HepG2 (cell line): ENCODE measurements around the gene GSDMA. TPM values are rescaled to one million over a fixed set of nuclear protein-coding genes. Genes with fewer than 3 reads are reported as not detected.

ENCODE experiments used
- ATAC-seq: fragments of 200-7000 bp; cut with Tn5 transposase; 3 replicates; pipeline ENCODE4 v1.9.1; 2020; ENCODE audit warnings: mild to moderate bottlenecking, moderate library complexity
- BruUV-seq: library from RNA; stranded (reverse); fragments of 400-500 nt; replicated peaks from 2 replicates; lab custom pipeline; 2021; lab: Mats Ljungman, UMichigan
- CTCF ChIA-PET: fragments of 300-600 bp; formaldehyde crosslinking; extraction: SDS; loops from one replicate; lab custom pipeline; 2021; ENCODE audit warnings: low total read pairs, inconsistent platforms, low intra/inter-chr PET ratio; lab: Yijun Ruan, JAX
- POLR2A ChIA-PET: fragments of 350-600 bp; sonication (Branson Sonifier 250); formaldehyde crosslinking; loops from one replicate; lab custom pipeline; 2020; ENCODE audit warnings: antibody characterized with exemption, inconsistent platforms; lab: Yijun Ruan, JAX
- DNase-seq: peaks from one replicate; pipeline ENCODE4 v3.0.0-alpha.2; 2015; ENCODE audit warnings: low spot score
- FAIRE-seq: peaks from 3 replicates; lab custom pipeline; 2011; peaks lifted over from hg19 to GRCh38; lab: Jason Lieb, UNC
- H2AFZ ChIP-seq: one replicate; pipeline ENCODE4 v1.6.1; 2011; ENCODE audit warnings: low read length, inconsistent platforms
- H3K27ac ChIP-seq: fragments of 300-600 bp; 3 replicates; pipeline ENCODE4 v1.8.0; 2011; ENCODE audit warnings: mixed run types, mild to moderate bottlenecking, mixed read lengths, low read length, inconsistent platforms; ENCODE audit not compliant: insufficient read depth; ENCODE audit errors: extremely low read length
- H3K27me3 ChIP-seq, 2 experiments: fragments of 200-600 bp in 1 of 2; 2 replicates in 1 of 2; 3 replicates in 1 of 2; pipeline versions ENCODE4 v1.6.0 to v1.8.0; 2011; ENCODE audit warnings: low read length in 2 of 2, mild to moderate bottlenecking in 2 of 2, moderate library complexity in 2 of 2, inconsistent platforms in 1 of 2; ENCODE audit not compliant: insufficient read depth in 2 of 2, control insufficient read depth in 1 of 2
- H3K36me3 ChIP-seq, 2 experiments: fragments of 200-600 bp in 1 of 2; replicated peaks in 1 of 2; 2 replicates in 1 of 2; 3 replicates in 1 of 2; pipeline versions ENCODE4 v1.5.1 to v1.8.0; 2011; ENCODE audit warnings: low read length in 2 of 2, inconsistent platforms in 1 of 2; ENCODE audit not compliant: insufficient read depth in 2 of 2, control insufficient read depth in 1 of 2
- H3K4me1 ChIP-seq: 2 replicates; pipeline ENCODE4 v1.5.1; 2012; ENCODE audit warnings: low read length, inconsistent platforms; ENCODE audit not compliant: insufficient read depth
- H3K4me2 ChIP-seq: 2 replicates; pipeline ENCODE4 v1.6.0; 2011; ENCODE audit warnings: low read depth, low read length, inconsistent platforms
- H3K4me3 ChIP-seq, 3 experiments: fragments of 200-600 bp in 1 of 3; sonication (generic), shearing (Covaris generic) in 1 of 3; replicated peaks in 1 of 3; 2 replicates each; pipeline ENCODE4 v1.5.1; 2011 to 2016; ENCODE audit warnings: low read length in 3 of 3, inconsistent platforms in 2 of 3, low read depth in 2 of 3, mild to moderate bottlenecking in 2 of 3, control low read depth in 1 of 3, mixed read lengths in 1 of 3; ENCODE audit not compliant: insufficient read depth in 1 of 3
- H3K79me2 ChIP-seq: one replicate; pipeline ENCODE4 v1.6.1; 2011; ENCODE audit warnings: low read length, inconsistent platforms; ENCODE audit not compliant: insufficient read depth
- H3K9ac ChIP-seq: 2 replicates; pipeline ENCODE4 v1.6.0; 2011; ENCODE audit warnings: mild to moderate bottlenecking, low read depth, low read length, inconsistent platforms; ENCODE audit not compliant: insufficient read depth
- H3K9me3 ChIP-seq: 2 replicates; pipeline ENCODE4 v1.5.1; 2012; ENCODE audit warnings: mild to moderate bottlenecking, low read length
- H4K20me1 ChIP-seq: 2 replicates; pipeline ENCODE4 v1.6.0; 2011; ENCODE audit warnings: inconsistent platforms, mild to moderate bottlenecking, low read length, moderate library complexity; ENCODE audit not compliant: insufficient read depth
- CENPX ChIP-seq: sonication (generic); formaldehyde crosslinking; IDR thresholded peaks from 2 replicates; pipeline ENCODE4 v1.9.0; 2021; ENCODE audit warnings: mild to moderate bottlenecking, missing genetic modification reagents, moderate library complexity
- DPF2 ChIP-seq: sonication (generic); formaldehyde crosslinking; IDR thresholded peaks from 2 replicates; pipeline ENCODE4 v1.4.0; 2020; ENCODE audit warnings: mild to moderate bottlenecking, low read depth, missing genetic modification reagents, borderline replicate concordance
- FOXA3 ChIP-seq: IDR thresholded peaks from 2 replicates; pipeline ENCODE4 v1.6.1; 2016; ENCODE audit warnings: missing genetic modification reagents, missing compliant biosample characterization
- HNF4G ChIP-seq, 2 experiments: sonication (generic) in 1 of 2; formaldehyde crosslinking in 1 of 2; IDR thresholded peaks; 2 replicates each; pipeline versions ENCODE4 v1.4.0 to v1.6.1; 2011 to 2020; ENCODE audit warnings: borderline replicate concordance in 2 of 2, low read depth in 2 of 2, mild to moderate bottlenecking in 2 of 2, low read length in 1 of 2, missing genetic modification reagents in 1 of 2, moderate library complexity in 1 of 2
- HNRNPUL1 ChIP-seq: fragments of 200-400 bp; formaldehyde crosslinking; IDR thresholded peaks from 2 replicates; pipeline ENCODE4 v1.6.1; 2017; ENCODE audit warnings: low read depth, mild to moderate bottlenecking, low read length, moderate library complexity
- ZNF772 ChIP-seq: sonication (generic); formaldehyde crosslinking; IDR thresholded peaks from 2 replicates; pipeline ENCODE4 v1.5.0; 2020; ENCODE audit warnings: mild to moderate bottlenecking, missing genetic modification reagents
- WGBS: methylation state at CpG from one replicate; pipeline ENCODE4 v1.1.6; 2017; ENCODE audit warnings: low lambda C conversion rate; 5-methylcytosine and 5-hydroxymethylcytosine counted together
- in situ Hi-C: cut with HindIII; loops from 2 replicates; pipeline ENCODE4 v1.10.0; 2017; ENCODE audit warnings: low pct_unique_long_range_greater_than_20kb; ENCODE audit not compliant: extremely low pct_ligation_motif_present
- intact Hi-C: fragments of 100-400 bp; cut with micrococcal nuclease; formaldehyde crosslinking; loops from one replicate; pipeline ENCODE4 v1.10.0; 2022; ENCODE audit not compliant: unreplicated experiment
- polyA plus RNA-seq, 8 experiments: library from polyadenylated mRNA; depleted of rRNA in 3 of 8; stranded (reverse) in 7 of 8; unstranded in 1 of 8; fragments of >200 nt; fragmentation: Illumina TruSeq in 4 of 8; extraction: Trizol in 4 of 8; gene quantifications; 2 replicates each; pipeline versions ENCODE4 v1.2.1 to v1.2.3, GENCODE V29; 2011 to 2016; ENCODE audit warnings: low read depth in 4 of 8, missing spikeins in 1 of 8, mixed read lengths in 1 of 8; ENCODE audit not compliant: insufficient read depth in 1 of 8
- total RNA-seq, 5 experiments: library from RNA; depleted of rRNA; stranded (reverse); fragments of >200 nt; fragmentation: Illumina TruSeq; extraction: Trizol; gene quantifications; 2 replicates each; pipeline ENCODE4 v1.2.3, GENCODE V29; 2016; ENCODE audit warnings: low read depth in 1 of 5
- TF ChIP-seq, protein P1 (sequence below): sonication (generic); formaldehyde crosslinking; IDR thresholded peaks from 2 replicates; pipeline ENCODE4 v1.4.0; 2020; ENCODE audit warnings: missing genetic modification reagents, borderline replicate concordance
- TF ChIP-seq, protein P2 (sequence below): sonication (generic); formaldehyde crosslinking; IDR thresholded peaks from 2 replicates; pipeline ENCODE4 v1.8.0; 2023; ENCODE audit warnings: mild to moderate bottlenecking, missing genetic modification reagents
- TF ChIP-seq, protein P3 (sequence below): sonication (generic); formaldehyde crosslinking; IDR thresholded peaks from 2 replicates; pipeline ENCODE4 v1.4.0; 2020; ENCODE audit warnings: missing genetic modification reagents

Gene GSDMA
- total and polyA plus RNA-seq, 2 of the 13 experiments (the other 11 are each of a cell fraction or from before 2014, with no cell fraction given): not detected

DNA sequence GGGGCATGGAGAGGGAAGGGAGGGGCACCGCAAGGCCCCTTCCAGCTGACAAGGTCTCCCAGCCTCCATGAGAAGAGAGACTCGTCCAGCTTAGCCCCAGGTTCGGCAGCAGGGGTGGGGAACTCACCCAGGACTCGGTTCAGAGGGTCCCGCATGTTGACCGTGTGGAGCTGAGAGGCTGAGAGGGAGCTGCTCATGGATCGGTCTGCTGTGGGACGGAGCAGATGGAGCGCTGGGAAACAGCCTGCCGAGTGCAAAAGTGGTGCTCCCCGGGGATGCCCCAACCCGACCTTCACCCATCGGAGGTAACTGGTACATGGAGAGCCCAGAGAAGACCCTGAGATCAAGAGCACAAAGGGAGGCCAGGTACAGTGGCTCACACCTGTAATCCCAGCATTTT is 57.3 kb downstream of the GSDMA start:
- CTCF ChIA-PET: no interaction called here
- Histone ChIP-seq H3K4me2 (no peak overlapping the region), H3K36me3 (peaks cover 30 to 45% of the 10 kb centered on the region in 2 experiments; a peak in 4 of 5 replicates), H3K27me3 (no peaks in the 10 kb centered on the region), H3K79me2 (no peaks in the 10 kb centered on the region), H4K20me1 (no peaks in the 10 kb centered on the region), H2AFZ (no peak overlapping the region), H3K4me1 (peaks cover 14% of the 10 kb centered on the region), H3K9me3 (no peaks in the 10 kb centered on the region), H3K4me3 (no peak overlapping the region), H3K27ac (no peak overlapping the region), H3K9ac (no peak overlapping the region)
- intact Hi-C loops: no loop called here
- FAIRE-seq (no peak), ATAC-seq (no peak), DNase-seq (no peak)
- POLR2A ChIA-PET: no interaction called here
- TF ChIP-seq, protein P1, sequence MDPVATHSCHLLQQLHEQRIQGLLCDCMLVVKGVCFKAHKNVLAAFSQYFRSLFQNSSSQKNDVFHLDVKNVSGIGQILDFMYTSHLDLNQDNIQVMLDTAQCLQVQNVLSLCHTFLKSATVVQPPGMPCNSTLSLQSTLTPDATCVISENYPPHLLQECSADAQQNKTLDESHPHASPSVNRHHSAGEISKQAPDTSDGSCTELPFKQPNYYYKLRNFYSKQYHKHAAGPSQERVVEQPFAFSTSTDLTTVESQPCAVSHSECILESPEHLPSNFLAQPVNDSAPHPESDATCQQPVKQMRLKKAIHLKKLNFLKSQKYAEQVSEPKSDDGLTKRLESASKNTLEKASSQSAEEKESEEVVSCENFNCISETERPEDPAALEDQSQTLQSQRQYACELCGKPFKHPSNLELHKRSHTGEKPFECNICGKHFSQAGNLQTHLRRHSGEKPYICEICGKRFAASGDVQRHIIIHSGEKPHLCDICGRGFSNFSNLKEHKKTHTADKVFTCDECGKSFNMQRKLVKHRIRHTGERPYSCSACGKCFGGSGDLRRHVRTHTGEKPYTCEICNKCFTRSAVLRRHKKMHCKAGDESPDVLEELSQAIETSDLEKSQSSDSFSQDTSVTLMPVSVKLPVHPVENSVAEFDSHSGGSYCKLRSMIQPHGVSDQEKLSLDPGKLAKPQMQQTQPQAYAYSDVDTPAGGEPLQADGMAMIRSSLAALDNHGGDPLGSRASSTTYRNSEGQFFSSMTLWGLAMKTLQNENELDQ (CRISPR knock-in tag): no peak
- no peak for TF ChIP-seq FOXA3 (CRISPR knock-in tag)
- no peak for TF ChIP-seq CENPX
- no peak for TF ChIP-seq DPF2
- WGBS: 96% methylated on average over 13 of the region's 13 CpGs
- in situ Hi-C loops: no loop called here
- no TSS peak for BruUV-seq

DNA sequence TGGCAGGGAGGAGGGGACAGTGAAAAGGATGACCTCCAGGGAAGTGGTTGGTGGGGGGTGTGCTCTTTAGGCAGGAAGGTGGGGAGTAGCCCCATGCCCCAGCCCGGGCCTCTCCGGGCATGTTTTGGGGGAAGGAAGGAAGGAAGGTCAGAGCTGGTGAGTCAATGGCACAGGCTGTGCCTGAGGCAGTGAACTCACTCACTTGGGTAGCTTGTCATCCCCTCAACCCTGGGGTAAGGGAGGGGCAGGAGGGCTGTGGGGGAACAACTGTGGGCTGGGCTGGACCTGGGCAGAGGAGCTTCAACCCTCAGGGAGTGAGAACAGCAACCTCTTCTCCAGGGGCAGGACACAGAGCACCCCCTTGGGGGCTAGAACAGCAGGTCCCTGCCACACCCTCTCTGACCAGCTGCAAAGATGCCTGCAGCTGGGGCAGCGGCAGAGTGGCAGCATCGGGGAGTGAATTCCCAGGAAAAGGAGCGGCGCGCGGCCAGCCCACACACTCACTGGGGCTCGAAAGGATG is 58.7 kb downstream of the GSDMA start:
- ChIA-PET CTCF (no interaction called here), POLR2A (interaction anchor here (0.5 kb wide), 1 partner anchor 22 kb away, joined by 5 read pairs; no protein-coding TSS in a partner anchor)
- H2AFZ ChIP-seq: no peak overlapping the region
- no peaks in the 10 kb centered on the region for H3K27me3 ChIP-seq
- H3K4me1 ChIP-seq: peaks cover 6% of the 10 kb centered on the region; the same call in 1 of the 2 replicates
- WGBS: 99% methylated on average over 9 of the region's 9 CpGs
- no peak overlapping the region for H3K4me2 ChIP-seq
- ATAC-seq: no peak
- no peak overlapping the region for H3K27ac ChIP-seq
- in situ Hi-C loops: no loop called here
- no peaks in the 10 kb centered on the region for H4K20me1 ChIP-seq
- no peak overlapping the region for H3K4me3 ChIP-seq
- FAIRE-seq: no peak
- intact Hi-C loops: no loop called here
- BruUV-seq: no TSS peak
- H3K36me3 ChIP-seq: peaks cover 39 to 58% of the 10 kb centered on the region in 2 experiments
- DNase-seq: no peak
- H3K9ac ChIP-seq: no peak overlapping the region
- H3K79me2 ChIP-seq: no peaks in the 10 kb centered on the region
- no peaks in the 10 kb centered on the region for H3K9me3 ChIP-seq
- TF ChIP-seq FOXA3 (CRISPR knock-in tag): no peak
- TF ChIP-seq, protein P2, sequence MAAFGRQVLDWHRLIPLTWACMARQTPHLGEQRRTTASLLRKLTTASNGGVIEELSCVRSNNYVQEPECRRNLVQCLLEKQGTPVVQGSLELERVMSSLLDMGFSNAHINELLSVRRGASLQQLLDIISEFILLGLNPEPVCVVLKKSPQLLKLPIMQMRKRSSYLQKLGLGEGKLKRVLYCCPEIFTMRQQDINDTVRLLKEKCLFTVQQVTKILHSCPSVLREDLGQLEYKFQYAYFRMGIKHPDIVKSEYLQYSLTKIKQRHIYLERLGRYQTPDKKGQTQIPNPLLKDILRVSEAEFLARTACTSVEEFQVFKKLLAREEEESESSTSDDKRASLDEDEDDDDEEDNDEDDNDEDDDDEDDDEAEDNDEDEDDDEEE: no peak
- TF ChIP-seq, protein P3, sequence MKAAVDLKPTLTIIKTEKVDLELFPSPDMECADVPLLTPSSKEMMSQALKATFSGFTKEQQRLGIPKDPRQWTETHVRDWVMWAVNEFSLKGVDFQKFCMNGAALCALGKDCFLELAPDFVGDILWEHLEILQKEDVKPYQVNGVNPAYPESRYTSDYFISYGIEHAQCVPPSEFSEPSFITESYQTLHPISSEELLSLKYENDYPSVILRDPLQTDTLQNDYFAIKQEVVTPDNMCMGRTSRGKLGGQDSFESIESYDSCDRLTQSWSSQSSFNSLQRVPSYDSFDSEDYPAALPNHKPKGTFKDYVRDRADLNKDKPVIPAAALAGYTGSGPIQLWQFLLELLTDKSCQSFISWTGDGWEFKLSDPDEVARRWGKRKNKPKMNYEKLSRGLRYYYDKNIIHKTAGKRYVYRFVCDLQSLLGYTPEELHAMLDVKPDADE (CRISPR knock-in tag): no peak
- no peak for TF ChIP-seq HNF4G (IDR thresholded peaks at IDR 0.05; ENCODE audit: borderline replicate concordance, low read depth, low read length)
- no peak for TF ChIP-seq HNF4G (CRISPR knock-in tag; IDR thresholded peaks at IDR 0.05; ENCODE audit: borderline replicate concordance, low read depth)
- TF ChIP-seq ZNF772 (CRISPR knock-in tag): no peak
- no peak for TF ChIP-seq HNRNPUL1
